ENCODE results near the gene TSNAX.

Gene TSNAX

DNA sequence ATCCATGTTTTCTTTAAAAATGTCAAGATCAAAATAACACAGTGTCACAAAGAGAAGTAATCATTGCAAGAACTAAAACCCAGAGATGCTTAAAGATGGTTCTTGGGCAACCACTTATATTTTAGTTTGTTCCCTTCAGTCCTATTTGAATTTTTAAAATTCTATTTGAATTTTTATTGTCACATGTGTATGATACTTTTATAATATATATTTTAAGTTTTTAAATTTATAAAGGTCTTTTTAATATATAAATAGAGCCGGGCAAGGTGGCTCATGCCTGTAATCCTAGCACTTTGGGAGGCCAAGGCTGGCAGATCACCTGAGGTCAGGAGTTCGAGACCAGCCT is 75.8 kb downstream of the TSNAX start:
- DNase-seq: no peak

DNA sequence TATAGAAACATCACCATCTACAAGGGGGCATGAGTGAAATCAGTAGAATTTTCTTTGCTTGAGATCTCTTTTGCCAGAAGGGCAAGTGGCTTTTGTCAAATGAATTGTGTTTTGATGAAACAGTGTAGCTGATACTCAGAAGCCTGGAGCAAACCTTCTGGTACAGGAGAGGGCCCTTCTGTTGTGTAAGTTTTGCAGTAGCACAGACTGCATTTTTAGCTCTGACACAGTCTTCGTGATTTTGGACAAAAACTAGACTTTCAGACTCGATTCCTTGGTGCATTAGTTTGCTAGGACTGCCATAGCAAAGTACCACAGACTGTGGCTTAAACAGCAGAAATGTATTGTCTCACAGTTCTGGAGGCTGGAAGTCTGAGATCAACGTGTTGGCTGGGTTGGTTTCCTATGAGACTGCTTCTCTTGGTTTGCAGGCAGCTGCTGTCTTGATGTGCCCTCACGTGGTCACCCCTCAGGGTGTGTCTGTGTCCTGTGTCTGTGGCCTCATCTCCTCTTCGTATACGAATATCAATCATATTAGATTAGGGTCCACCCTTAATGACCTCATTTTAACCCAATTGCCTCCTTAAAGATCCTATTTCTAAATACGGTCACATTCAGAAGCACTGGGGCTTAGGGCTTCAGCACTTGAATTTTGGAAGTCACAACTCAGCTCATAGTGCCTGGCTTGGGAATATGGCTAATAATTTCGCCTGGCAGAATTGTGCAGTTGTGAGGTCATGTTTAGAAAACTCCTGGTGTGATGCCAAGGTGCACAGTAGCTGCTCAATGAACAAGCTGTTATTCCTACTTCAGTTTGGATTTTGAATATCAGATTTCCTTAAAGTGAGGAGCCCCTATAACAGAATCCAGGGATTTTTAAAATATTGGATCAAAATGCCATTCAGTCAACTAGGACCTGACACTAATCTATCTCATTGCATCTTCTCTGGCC is 77.0 kb downstream of the TSNAX start:
- DNase-seq: no peak

DNA sequence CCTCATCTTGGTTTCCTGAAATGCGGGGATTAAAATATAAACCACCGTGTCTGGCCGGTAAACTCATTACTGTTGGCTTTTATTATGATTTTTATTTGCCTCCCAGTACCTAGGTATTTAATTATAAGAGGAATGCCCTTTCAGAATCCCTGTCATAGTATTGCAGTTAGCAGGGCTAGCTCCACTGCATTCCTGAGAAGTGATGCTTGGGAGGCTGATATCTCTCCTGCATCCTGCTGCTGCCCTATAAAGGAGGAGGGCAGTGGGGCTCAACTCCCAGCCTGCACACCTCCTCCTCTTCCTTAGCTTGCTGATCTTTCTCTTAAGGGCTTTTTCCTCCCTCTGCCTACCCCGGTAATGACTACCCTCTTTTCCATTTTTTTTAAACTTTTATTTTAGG is 78.2 kb downstream of the TSNAX start:
- no peak for DNase-seq

DNA sequence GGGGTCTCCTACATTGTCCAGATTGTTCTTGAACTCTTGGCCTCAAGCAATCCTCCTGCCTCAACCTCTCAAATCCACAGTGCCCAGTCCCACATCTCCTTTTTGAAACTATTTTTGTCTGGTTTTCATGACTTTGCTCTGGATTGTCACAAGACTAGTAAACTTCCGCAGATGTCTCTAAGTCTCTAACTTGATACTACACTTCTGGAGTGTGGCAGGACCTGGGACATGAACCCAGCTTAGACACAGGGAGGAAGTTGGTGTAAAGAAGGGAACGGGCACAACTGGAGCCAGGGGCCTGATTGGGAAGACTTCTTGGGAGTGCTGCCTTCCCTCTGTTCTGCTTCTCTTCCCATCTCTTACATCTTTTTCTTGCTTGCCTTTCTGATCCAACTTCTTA is 81.9 kb downstream of the TSNAX start:
- no peak for DNase-seq

DNA sequence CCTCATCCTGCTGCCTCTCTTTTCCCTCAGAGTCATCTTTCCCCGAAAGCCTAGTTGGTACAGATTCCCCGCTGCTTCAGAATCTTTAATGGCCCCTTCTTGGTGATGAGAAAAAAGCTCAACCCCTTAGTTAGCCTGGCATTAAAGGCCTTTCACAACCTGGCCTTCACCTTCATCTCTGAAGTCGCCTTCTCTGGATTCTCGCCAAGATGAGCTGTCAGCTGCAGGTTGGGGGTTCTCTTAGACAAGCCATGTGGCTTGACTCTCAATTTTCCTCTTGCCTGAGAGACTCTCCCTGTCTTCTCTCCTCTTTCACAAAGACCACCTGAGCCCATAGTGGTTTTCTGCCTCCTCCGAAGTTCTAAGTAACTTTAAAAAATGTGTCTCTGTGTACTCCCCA is 82.6 kb downstream of the TSNAX start:
- no peak for DNase-seq

DNA sequence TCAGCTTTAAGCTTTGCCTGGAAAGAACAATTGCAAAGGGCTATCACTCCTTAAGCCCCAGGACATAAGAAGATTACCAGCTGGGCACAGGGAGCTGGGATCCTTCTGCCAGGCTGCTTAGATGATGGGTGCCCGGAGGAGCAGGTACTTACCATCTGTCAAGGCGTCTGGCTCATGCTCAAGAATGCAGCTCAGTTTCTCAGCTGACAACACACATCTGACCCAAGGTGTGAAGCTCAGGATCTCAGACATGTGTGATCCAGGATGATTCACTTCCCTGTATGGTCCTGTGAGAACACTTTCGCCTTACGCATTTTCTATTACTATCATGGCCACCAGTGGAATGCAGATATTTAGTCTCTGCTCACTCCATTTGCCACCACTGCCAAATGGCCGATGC is 83.4 kb downstream of the TSNAX start:
- no peak for DNase-seq

DNA sequence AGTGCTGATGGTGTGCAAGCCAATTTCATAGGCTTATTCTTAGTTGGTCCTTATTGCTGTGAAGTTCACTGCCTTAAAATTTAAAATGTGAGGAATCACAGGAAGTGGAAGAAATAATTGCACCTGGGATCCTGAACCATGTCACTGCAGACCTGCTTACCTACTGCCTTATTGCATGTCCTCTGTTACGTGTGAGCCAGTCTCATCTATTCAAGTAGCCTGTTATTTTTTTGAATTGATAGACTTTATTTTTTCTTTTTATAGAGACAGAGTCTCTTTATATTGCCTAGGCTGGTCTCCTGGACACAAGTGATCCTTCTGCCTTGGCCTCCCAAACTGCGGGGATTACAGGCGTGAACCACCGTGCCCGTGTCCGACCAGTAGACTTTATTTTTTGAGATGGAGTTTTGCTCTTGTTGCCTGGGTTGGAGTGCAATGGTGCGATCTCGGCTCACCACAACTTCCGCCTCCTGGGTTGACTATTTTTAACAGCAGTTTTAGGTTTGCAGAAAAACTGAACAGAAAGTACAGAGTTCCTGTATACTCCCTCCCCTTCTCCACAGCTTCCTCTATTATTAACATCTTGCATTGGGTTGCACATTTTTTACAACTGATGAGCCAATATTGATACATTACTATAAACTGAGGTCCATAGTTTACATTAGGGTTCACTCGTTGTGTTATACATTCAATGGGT is 84.1 kb downstream of the TSNAX start:
- DNase-seq: peak; percentile 68

DNA sequence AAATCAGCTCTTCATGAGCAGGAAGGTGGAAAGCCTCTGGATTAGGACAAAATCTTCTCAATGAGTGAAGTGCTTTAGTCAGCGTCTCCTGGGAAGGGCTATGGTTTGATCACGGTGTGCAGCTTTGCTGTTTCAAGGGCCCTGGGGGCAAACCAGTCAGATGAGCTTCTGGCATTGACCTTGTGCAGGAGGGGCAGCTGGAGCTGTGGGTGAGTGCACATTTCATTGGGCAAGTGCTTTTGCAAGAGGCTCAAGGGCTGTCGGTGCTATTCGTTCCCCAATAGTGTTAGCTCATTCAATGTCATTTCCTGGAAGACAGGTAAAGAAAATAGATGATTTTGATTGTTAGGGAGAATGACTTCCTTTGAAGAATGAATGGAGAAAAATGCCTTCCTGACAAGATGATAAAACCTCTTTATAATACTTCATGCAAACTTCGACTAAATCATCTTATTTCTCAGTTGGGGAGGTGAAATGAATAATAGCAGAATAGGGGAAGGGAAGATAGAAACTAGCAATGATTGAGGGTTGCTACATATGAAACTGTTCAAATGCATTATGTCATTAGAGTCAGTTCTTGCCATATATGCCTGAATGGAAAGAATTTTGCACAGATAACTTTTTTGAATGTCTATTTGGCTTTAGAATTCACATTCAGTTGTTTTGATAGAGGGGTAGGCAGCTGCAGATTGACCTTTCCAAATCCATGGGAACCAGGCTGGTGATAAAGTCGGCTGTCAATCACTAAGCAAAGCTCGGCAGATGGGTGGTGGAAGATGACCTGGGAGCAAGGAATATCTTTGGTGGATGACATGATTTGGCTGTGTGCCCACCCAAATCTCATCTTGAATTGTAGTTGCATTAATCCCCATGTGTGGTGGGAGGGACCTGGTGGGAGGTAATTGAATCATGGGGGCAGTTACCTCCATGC is 85.2 kb downstream of the TSNAX start:
- no peak for DNase-seq
